ENCODE data around the gene NSF. TPM values are rescaled to one million over a fixed set of nuclear protein-coding genes. Genes with fewer than 3 reads are reported as not detected.

The NSF gene
- total RNA-seq, 1 experiment from 2014 or later: 35.9 TPM

DNA sequence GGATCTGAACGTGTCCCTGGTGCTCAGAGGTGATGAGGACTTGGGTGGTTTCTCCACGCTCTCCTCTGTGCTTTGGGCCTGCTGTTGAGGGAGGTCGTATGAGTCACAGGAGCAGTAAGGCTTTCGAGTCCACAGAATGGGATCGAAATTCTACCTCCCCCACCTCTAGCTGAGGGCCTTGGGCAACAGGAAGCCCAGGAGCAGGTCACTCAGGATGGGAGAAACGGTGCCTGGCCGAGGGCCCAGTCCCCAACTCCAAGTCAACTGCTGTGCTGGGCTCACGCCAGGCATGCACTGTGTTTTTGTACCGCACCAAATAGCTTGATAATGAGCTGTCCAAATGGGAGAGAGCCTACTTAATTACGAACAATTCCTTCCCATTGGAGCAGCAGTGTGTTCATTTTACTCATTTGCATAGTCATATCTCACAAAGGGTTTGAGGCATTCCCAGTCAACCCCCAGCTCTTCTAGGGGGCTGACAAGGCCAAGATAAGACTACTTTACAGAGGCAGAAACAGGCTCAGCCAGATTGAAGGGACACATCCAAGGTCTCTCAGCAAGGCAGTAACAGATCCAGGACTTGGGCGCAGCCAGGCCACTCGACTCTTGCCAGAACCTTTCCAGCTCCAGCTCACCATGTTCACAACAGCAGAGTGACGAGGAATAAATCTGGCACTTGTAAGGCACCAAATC, 174.4 kb downstream of the NSF start:
- CTCF ChIA-PET: interaction anchor here (0.6 kb wide), 1 partner anchor 79 kb away, joined by 3 read pairs; no protein-coding TSS in a partner anchor
- Histone ChIP-seq H3K27ac (ENCODE audit: low read depth, low read length, poor library complexity, severe bottlenecking) (no peak overlapping the region), H3K36me3 (ENCODE audit: insufficient read depth, low read length, poor library complexity, severe bottlenecking) (no peaks in the 10 kb centered on the region), H3K27me3 (replicated peaks; ENCODE audit: insufficient read depth, low read depth, low read length, poor library complexity) (no peaks in the 10 kb centered on the region), H3K9me3 (ENCODE audit: low read depth, low read length, poor library complexity, severe bottlenecking) (no peaks in the 10 kb centered on the region), H3K4me3 (ENCODE audit: low read depth, low read length, poor library complexity, severe bottlenecking) (no peak overlapping the region), H3K4me1 (ENCODE audit: insufficient read depth, low read length, poor library complexity, severe bottlenecking) (no peaks in the 10 kb centered on the region)
- BruUV-seq (replicated peaks): no TSS peak
- no peak for DNase-seq (ENCODE audit: low spot score)
- POLR2A ChIA-PET (ENCODE audit: low non-redundant PET): interaction anchor here (0.6 kb wide), 1 partner anchor 26 kb away, joined by 15 read pairs; no protein-coding TSS in a partner anchor
- TF ChIP-seq, protein P1, sequence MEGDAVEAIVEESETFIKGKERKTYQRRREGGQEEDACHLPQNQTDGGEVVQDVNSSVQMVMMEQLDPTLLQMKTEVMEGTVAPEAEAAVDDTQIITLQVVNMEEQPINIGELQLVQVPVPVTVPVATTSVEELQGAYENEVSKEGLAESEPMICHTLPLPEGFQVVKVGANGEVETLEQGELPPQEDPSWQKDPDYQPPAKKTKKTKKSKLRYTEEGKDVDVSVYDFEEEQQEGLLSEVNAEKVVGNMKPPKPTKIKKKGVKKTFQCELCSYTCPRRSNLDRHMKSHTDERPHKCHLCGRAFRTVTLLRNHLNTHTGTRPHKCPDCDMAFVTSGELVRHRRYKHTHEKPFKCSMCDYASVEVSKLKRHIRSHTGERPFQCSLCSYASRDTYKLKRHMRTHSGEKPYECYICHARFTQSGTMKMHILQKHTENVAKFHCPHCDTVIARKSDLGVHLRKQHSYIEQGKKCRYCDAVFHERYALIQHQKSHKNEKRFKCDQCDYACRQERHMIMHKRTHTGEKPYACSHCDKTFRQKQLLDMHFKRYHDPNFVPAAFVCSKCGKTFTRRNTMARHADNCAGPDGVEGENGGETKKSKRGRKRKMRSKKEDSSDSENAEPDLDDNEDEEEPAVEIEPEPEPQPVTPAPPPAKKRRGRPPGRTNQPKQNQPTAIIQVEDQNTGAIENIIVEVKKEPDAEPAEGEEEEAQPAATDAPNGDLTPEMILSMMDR (conservative IDR thresholded peaks at IDR 0.05; ENCODE audit: low read depth, low read length): no peak
- TF ChIP-seq EZH2 (IDR thresholded peaks at IDR 0.05; ENCODE audit: borderline replicate concordance, low read depth, low read length, poor library complexity, severe bottlenecking): no peak
- intact Hi-C loops (cut with micrococcal nuclease; ENCODE audit: unreplicated experiment): no loop called here

DNA sequence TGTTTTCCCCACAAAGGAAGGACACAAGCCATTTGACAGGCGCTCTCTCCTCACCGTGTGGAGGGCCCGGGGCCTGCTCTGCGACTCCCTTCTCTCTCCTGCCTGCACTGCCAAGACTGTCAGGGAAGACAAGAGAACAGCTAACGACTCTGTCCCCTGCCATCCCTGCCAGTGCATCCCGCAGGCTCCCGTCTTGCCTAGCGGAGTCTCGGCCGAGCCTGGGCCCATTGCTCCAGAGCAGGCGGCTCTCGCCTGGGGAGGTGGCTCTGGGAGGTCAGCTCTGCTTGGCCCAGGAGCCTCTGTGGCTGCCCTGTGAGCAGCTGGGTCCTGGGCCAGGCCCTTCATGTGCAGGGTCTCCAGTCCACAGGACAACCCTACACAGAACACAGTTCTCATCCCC, 175.0 kb downstream of the NSF start:
- no peak for DNase-seq (ENCODE audit: low spot score)
- H3K4me3 ChIP-seq (ENCODE audit: low read depth, low read length, poor library complexity, severe bottlenecking): no peak overlapping the region
- intact Hi-C loops (cut with micrococcal nuclease; ENCODE audit: unreplicated experiment): no loop called here
- no peaks in the 10 kb centered on the region for H3K36me3 ChIP-seq (ENCODE audit: insufficient read depth, low read length, poor library complexity, severe bottlenecking)
- no TSS peak for BruUV-seq (replicated peaks)
- CTCF ChIA-PET: interaction anchor here (0.6 kb wide), 1 partner anchor 78 kb away, joined by 3 read pairs; no protein-coding TSS in a partner anchor
- no peak for TF ChIP-seq EZH2 (IDR thresholded peaks at IDR 0.05; ENCODE audit: borderline replicate concordance, low read depth, low read length, poor library complexity, severe bottlenecking)
- TF ChIP-seq, protein P1 (conservative IDR thresholded peaks at IDR 0.05; ENCODE audit: low read depth, low read length): no peak
- no peaks in the 10 kb centered on the region for H3K4me1 ChIP-seq (ENCODE audit: insufficient read depth, low read length, poor library complexity, severe bottlenecking)
- no peaks in the 10 kb centered on the region for H3K9me3 ChIP-seq (ENCODE audit: low read depth, low read length, poor library complexity, severe bottlenecking)
- H3K27ac ChIP-seq (ENCODE audit: low read depth, low read length, poor library complexity, severe bottlenecking): no peak overlapping the region
- POLR2A ChIA-PET (ENCODE audit: low non-redundant PET): interaction anchor here (0.6 kb wide), 1 partner anchor 27 kb away, joined by 15 read pairs; no protein-coding TSS in a partner anchor
- no peaks in the 10 kb centered on the region for H3K27me3 ChIP-seq (replicated peaks; ENCODE audit: insufficient read depth, low read depth, low read length, poor library complexity)

DNA sequence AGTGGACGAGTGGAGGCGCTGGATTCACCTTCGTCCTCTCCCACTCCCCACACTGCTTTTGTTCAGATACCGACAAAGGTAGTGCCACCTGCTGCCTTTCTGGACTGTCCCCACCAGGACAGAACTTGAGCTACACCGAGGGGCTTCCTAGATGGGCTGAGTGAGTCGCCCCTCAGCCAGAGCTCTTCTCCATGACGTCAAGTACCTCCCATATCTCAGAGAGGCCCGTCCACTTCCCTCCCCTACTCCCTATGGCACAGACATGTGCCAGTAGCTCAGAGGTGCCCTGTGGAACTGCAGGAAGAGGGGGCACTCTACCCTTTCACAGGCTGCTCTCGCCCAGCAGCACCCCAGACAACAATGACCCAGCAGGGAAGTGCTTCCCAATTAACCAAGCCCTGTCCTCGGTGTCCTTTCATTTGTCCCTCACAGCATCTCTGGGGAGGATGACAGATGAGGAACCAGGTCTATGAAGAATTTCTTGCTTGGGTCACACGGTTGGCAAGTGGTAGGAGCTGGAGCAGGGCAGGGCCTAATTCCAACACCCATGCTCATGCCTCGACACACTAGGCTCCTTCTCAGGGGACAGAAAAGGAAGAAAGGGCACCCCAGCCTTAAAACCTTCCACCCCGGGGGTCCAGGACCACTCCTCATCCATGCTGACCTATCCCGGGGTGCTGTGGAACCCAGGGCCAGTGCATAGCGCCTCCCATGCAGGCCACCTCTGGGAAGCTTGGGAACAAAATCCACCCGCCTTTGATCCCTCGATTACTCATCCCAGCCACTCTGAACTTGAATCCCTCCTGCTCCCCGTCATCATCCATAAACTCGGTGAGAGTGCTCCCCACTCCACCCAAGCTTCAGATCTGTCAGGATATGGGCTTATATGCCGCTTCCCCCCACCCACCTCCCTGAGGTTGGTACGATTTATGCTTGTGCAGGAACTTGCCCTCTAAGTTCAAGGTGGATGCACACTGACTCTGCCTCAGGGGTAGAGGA, 176.3 kb downstream of the NSF start:
- intact Hi-C loops (cut with micrococcal nuclease; ENCODE audit: unreplicated experiment): no loop called here
- Histone ChIP-seq H3K9me3 (ENCODE audit: low read depth, low read length, poor library complexity, severe bottlenecking) (no peaks in the 10 kb centered on the region), H3K4me1 (ENCODE audit: insufficient read depth, low read length, poor library complexity, severe bottlenecking) (no peaks in the 10 kb centered on the region), H3K27ac (ENCODE audit: low read depth, low read length, poor library complexity, severe bottlenecking) (no peak overlapping the region), H3K4me3 (ENCODE audit: low read depth, low read length, poor library complexity, severe bottlenecking) (no peak overlapping the region), H3K36me3 (ENCODE audit: insufficient read depth, low read length, poor library complexity, severe bottlenecking) (no peaks in the 10 kb centered on the region), H3K27me3 (replicated peaks; ENCODE audit: insufficient read depth, low read depth, low read length, poor library complexity) (no peaks in the 10 kb centered on the region)
- ChIA-PET CTCF (no interaction called here), POLR2A (ENCODE audit: low non-redundant PET) (no interaction called here)
- no peak for DNase-seq (ENCODE audit: low spot score)
- TF ChIP-seq EZH2 (IDR thresholded peaks at IDR 0.05; ENCODE audit: borderline replicate concordance, low read depth, low read length, poor library complexity, severe bottlenecking): no peak
- TF ChIP-seq, protein P1 (conservative IDR thresholded peaks at IDR 0.05; ENCODE audit: low read depth, low read length): no peak
- BruUV-seq (replicated peaks): no TSS peak

Measured in A673 (cell line).